HepG2 (cell line): ENCODE measurements around the gene ISCU. TPM values are rescaled to one million over a fixed set of nuclear protein-coding genes. Genes with fewer than 3 reads are reported as not detected.
"Not testable (repeated sequence)": the region's sequence is repeated elsewhere in the genome, so short reads cannot be mapped to it uniquely, and the experiment has no call there.

Experiments used
- ATAC-seq: fragments of 200-7000 bp; cut with Tn5 transposase; 3 replicates; pipeline ENCODE4 v1.9.1; 2020; ENCODE audit warnings: mild to moderate bottlenecking, moderate library complexity
- BruUV-seq: library from RNA; stranded (reverse); fragments of 400-500 nt; replicated peaks from 2 replicates; lab custom pipeline; 2021; lab: Mats Ljungman, UMichigan
- CTCF ChIA-PET: fragments of 300-600 bp; formaldehyde crosslinking; extraction: SDS; loops from one replicate; lab custom pipeline; 2021; ENCODE audit warnings: low total read pairs, inconsistent platforms, low intra/inter-chr PET ratio; lab: Yijun Ruan, JAX
- POLR2A ChIA-PET: fragments of 350-600 bp; sonication (Branson Sonifier 250); formaldehyde crosslinking; loops from one replicate; lab custom pipeline; 2020; ENCODE audit warnings: antibody characterized with exemption, inconsistent platforms; lab: Yijun Ruan, JAX
- DNase-seq: peaks from one replicate; pipeline ENCODE4 v3.0.0-alpha.2; 2015; ENCODE audit warnings: low spot score
- FAIRE-seq: peaks from 3 replicates; lab custom pipeline; 2011; peaks lifted over from hg19 to GRCh38; lab: Jason Lieb, UNC
- H2AFZ ChIP-seq: one replicate; pipeline ENCODE4 v1.6.1; 2011; ENCODE audit warnings: low read length, inconsistent platforms
- H3K27ac ChIP-seq: fragments of 300-600 bp; 3 replicates; pipeline ENCODE4 v1.8.0; 2011; ENCODE audit warnings: mixed run types, mild to moderate bottlenecking, mixed read lengths, low read length, inconsistent platforms; ENCODE audit not compliant: insufficient read depth; ENCODE audit errors: extremely low read length
- H3K27me3 ChIP-seq, 2 experiments: fragments of 200-600 bp in 1 of 2; 2 replicates in 1 of 2; 3 replicates in 1 of 2; pipeline versions ENCODE4 v1.6.0 to v1.8.0; 2011; ENCODE audit warnings: low read length in 2 of 2, mild to moderate bottlenecking in 2 of 2, moderate library complexity in 2 of 2, inconsistent platforms in 1 of 2; ENCODE audit not compliant: insufficient read depth in 2 of 2, control insufficient read depth in 1 of 2
- H3K36me3 ChIP-seq, 2 experiments: fragments of 200-600 bp in 1 of 2; replicated peaks in 1 of 2; 2 replicates in 1 of 2; 3 replicates in 1 of 2; pipeline versions ENCODE4 v1.5.1 to v1.8.0; 2011; ENCODE audit warnings: low read length in 2 of 2, inconsistent platforms in 1 of 2; ENCODE audit not compliant: insufficient read depth in 2 of 2, control insufficient read depth in 1 of 2
- H3K4me1 ChIP-seq: 2 replicates; pipeline ENCODE4 v1.5.1; 2012; ENCODE audit warnings: low read length, inconsistent platforms; ENCODE audit not compliant: insufficient read depth
- H3K4me2 ChIP-seq: 2 replicates; pipeline ENCODE4 v1.6.0; 2011; ENCODE audit warnings: low read depth, low read length, inconsistent platforms
- H3K4me3 ChIP-seq, 3 experiments: fragments of 200-600 bp in 1 of 3; sonication (generic), shearing (Covaris generic) in 1 of 3; replicated peaks in 1 of 3; 2 replicates each; pipeline ENCODE4 v1.5.1; 2011 to 2016; ENCODE audit warnings: low read length in 3 of 3, inconsistent platforms in 2 of 3, low read depth in 2 of 3, mild to moderate bottlenecking in 2 of 3, control low read depth in 1 of 3, mixed read lengths in 1 of 3; ENCODE audit not compliant: insufficient read depth in 1 of 3
- H3K79me2 ChIP-seq: one replicate; pipeline ENCODE4 v1.6.1; 2011; ENCODE audit warnings: low read length, inconsistent platforms; ENCODE audit not compliant: insufficient read depth
- H3K9ac ChIP-seq: 2 replicates; pipeline ENCODE4 v1.6.0; 2011; ENCODE audit warnings: mild to moderate bottlenecking, low read depth, low read length, inconsistent platforms; ENCODE audit not compliant: insufficient read depth
- H3K9me3 ChIP-seq: 2 replicates; pipeline ENCODE4 v1.5.1; 2012; ENCODE audit warnings: mild to moderate bottlenecking, low read length
- H4K20me1 ChIP-seq: 2 replicates; pipeline ENCODE4 v1.6.0; 2011; ENCODE audit warnings: inconsistent platforms, mild to moderate bottlenecking, low read length, moderate library complexity; ENCODE audit not compliant: insufficient read depth
- BHLHE40 ChIP-seq: IDR thresholded peaks from 2 replicates; pipeline ENCODE4 v1.6.1; 2011; ENCODE audit warnings: low read length, improper control_type of control experiment
- FIP1L1 ChIP-seq: fragments of 200-400 bp; formaldehyde crosslinking; IDR thresholded peaks from 2 replicates; pipeline ENCODE4 v1.6.1; 2018; ENCODE audit warnings: low read depth, mild to moderate bottlenecking, low read length, moderate library complexity, borderline replicate concordance; ENCODE audit not compliant: insufficient read depth
- FOXK1 ChIP-seq: sonication (generic); formaldehyde crosslinking; IDR thresholded peaks from 2 replicates; pipeline ENCODE4 v1.4.0; 2020; ENCODE audit warnings: low read depth, missing genetic modification reagents, borderline replicate concordance
- STAT5B ChIP-seq: sonication (generic); formaldehyde crosslinking; IDR thresholded peaks from 2 replicates; pipeline ENCODE4 v1.4.0; 2020; ENCODE audit warnings: missing genetic modification reagents
- ZNF224 ChIP-seq: sonication (generic); formaldehyde crosslinking; IDR thresholded peaks from 2 replicates; pipeline ENCODE4 v1.5.0; 2020; ENCODE audit warnings: mild to moderate bottlenecking, missing genetic modification reagents
- ZNF510 ChIP-seq: sonication (generic); formaldehyde crosslinking; IDR thresholded peaks from 2 replicates; pipeline ENCODE4 v1.4.0; 2020; ENCODE audit warnings: low read depth, mild to moderate bottlenecking, missing genetic modification reagents
- ZNF674 ChIP-seq: sonication (generic); formaldehyde crosslinking; IDR thresholded peaks from 2 replicates; pipeline ENCODE4 v1.5.0; 2020; ENCODE audit warnings: low read depth, mild to moderate bottlenecking, missing genetic modification reagents
- ZNF746 ChIP-seq: sonication (generic); formaldehyde crosslinking; IDR thresholded peaks from 2 replicates; pipeline ENCODE4 v1.8.0; 2022; ENCODE audit warnings: mild to moderate bottlenecking, missing genetic modification reagents
- WGBS: methylation state at CpG from one replicate; pipeline ENCODE4 v1.1.6; 2017; ENCODE audit warnings: low lambda C conversion rate; 5-methylcytosine and 5-hydroxymethylcytosine counted together
- in situ Hi-C: cut with HindIII; loops from 2 replicates; pipeline ENCODE4 v1.10.0; 2017; ENCODE audit warnings: low pct_unique_long_range_greater_than_20kb; ENCODE audit not compliant: extremely low pct_ligation_motif_present
- intact Hi-C: fragments of 100-400 bp; cut with micrococcal nuclease; formaldehyde crosslinking; loops from one replicate; pipeline ENCODE4 v1.10.0; 2022; ENCODE audit not compliant: unreplicated experiment
- polyA plus RNA-seq, 8 experiments: library from polyadenylated mRNA; depleted of rRNA in 3 of 8; stranded (reverse) in 7 of 8; unstranded in 1 of 8; fragments of >200 nt; fragmentation: Illumina TruSeq in 4 of 8; extraction: Trizol in 4 of 8; gene quantifications; 2 replicates each; pipeline versions ENCODE4 v1.2.1 to v1.2.3, GENCODE V29; 2011 to 2016; ENCODE audit warnings: low read depth in 4 of 8, missing spikeins in 1 of 8, mixed read lengths in 1 of 8; ENCODE audit not compliant: insufficient read depth in 1 of 8
- total RNA-seq, 5 experiments: library from RNA; depleted of rRNA; stranded (reverse); fragments of >200 nt; fragmentation: Illumina TruSeq; extraction: Trizol; gene quantifications; 2 replicates each; pipeline ENCODE4 v1.2.3, GENCODE V29; 2016; ENCODE audit warnings: low read depth in 1 of 5

The ISCU gene
- total and polyA plus RNA-seq, 2 of the 13 experiments (the other 11 are each of a cell fraction or from before 2014, with no cell fraction given) = 94.4 to 107 TPM

GRCh38 chr12:108574276-108574675 lies 11.9 kb downstream of the ISCU start:
- H3K4me3 ChIP-seq, H3K79me2 ChIP-seq, FAIRE-seq, H2AFZ ChIP-seq, H3K4me2 ChIP-seq, CTCF ChIA-PET, in situ Hi-C loops, H3K9ac ChIP-seq, H4K20me1 ChIP-seq, DNase-seq, H3K27ac ChIP-seq, H3K27me3 ChIP-seq, H3K36me3 ChIP-seq, ATAC-seq, BruUV-seq, H3K9me3 ChIP-seq, intact Hi-C loops, POLR2A ChIA-PET, H3K4me1 ChIP-seq: not testable (repeated sequence)
- 96% methylated on average over 1 of the region's 1 CpG for WGBS

GRCh38 chr12:108575199-108575912 lies 13.0 kb downstream of the ISCU start:
- Histone ChIP-seq H3K9ac (no peak overlapping the region), H3K79me2 (no peaks in the 10 kb centered on the region), H2AFZ (no peak overlapping the region), H3K27me3 (no peaks in the 10 kb centered on the region; a peak in 1 of 5 replicates), H3K4me2 (no peak overlapping the region), H3K9me3 (no peaks in the 10 kb centered on the region), H4K20me1 (no peaks in the 10 kb centered on the region), H3K27ac (no peak overlapping the region), H3K4me1 (no peaks in the 10 kb centered on the region), H3K36me3 (no peaks in the 10 kb centered on the region), H3K4me3 (no peak overlapping the region)
- FAIRE-seq (no peak), ATAC-seq (no peak), DNase-seq (no peak)
- BruUV-seq = no TSS peak
- intact Hi-C loops = no loop called here
- CTCF ChIA-PET = no interaction called here
- 52% methylated on average over 9 of the region's 9 CpGs for WGBS
- POLR2A ChIA-PET = no interaction called here
- TF ChIP-seq ZNF674 (CRISPR knock-in tag) = no peak
- no peak for TF ChIP-seq FOXK1
- TF ChIP-seq FIP1L1 = no peak
- TF ChIP-seq ZNF224 = no peak
- no peak for TF ChIP-seq ZNF746 (CRISPR knock-in tag)
- no peak for TF ChIP-seq BHLHE40
- no peak for TF ChIP-seq STAT5B (CRISPR knock-in tag)
- TF ChIP-seq ZNF510 (CRISPR knock-in tag) = no peak
- in situ Hi-C loops = no loop called here
